ENCODE results near the gene CD209.

- no peak for TF ChIP-seq CTCF (IDR thresholded peaks at IDR 0.05)
- no peak for TF ChIP-seq EZH2phosphoT487 (IDR thresholded peaks at IDR 0.05)
Measured at GRCh38 chr19:7773841-7774240, 26.5 kb upstream of the CD209 start.

All from neural progenitor cell (in vitro differentiated cells).